ENCODE results near the gene RBMS3. TPM values are rescaled to one million over a fixed set of nuclear protein-coding genes. Genes with fewer than 3 reads are reported as not detected.

RBMS3 gene
- total RNA-seq, 1 experiment from 2014 or later = 0.42 TPM

GRCh38 chr3:29763115-29763514 lies 482.2 kb downstream of the RBMS3 start:
- ChIA-PET POLR2A (no interaction called here), RAD21 (ENCODE audit: low non-redundant PET in 1 of 2, low total read pairs in 2 of 2, uncharacterized antibody in 2 of 2, unreplicated experiment in 2 of 2) (no interaction called here), CTCF (no interaction called here)
- TF ChIP-seq CEBPB (IDR thresholded peaks at IDR 0.05; ENCODE audit: low read depth) (no peak), RAD21 (IDR thresholded peaks at IDR 0.05; ENCODE audit: low read depth) (no peak)
- H3K4me1 ChIP-seq (ENCODE audit: control insufficient read depth in 1 of 2, insufficient read depth in 2 of 2, low read length in 2 of 2) = no peaks in the 10 kb centered on the region
- no peaks in the 10 kb centered on the region for H3K9me3 ChIP-seq (ENCODE audit: control insufficient read depth in 1 of 2, insufficient read depth in 1 of 2, low read depth in 1 of 2, low read length in 2 of 2)
- no peaks in the 10 kb centered on the region for H3K27me3 ChIP-seq (ENCODE audit: insufficient read depth, low read length)
- H3K9me2 ChIP-seq (ENCODE audit: insufficient read depth) = no peaks in the 10 kb centered on the region
- no peak overlapping the region for H3K9ac ChIP-seq (ENCODE audit: low read length)
- H3K4me3 ChIP-seq (replicated peaks in 1 of 2; ENCODE audit: low read depth in 1 of 2, low read length in 2 of 2) = no peak overlapping the region
- H4K20me1 ChIP-seq (ENCODE audit: insufficient read depth) = no peaks in the 10 kb centered on the region
- H3K27ac ChIP-seq (ENCODE audit: low read depth, low read length) = no peak overlapping the region
- intact Hi-C loops (cut with micrococcal nuclease) = no loop called here
- no TSS peak for BruUV-seq (replicated peaks)
- no peak overlapping the region for H2AFZ ChIP-seq (ENCODE audit: low read depth, low read length, poor library complexity, severe bottlenecking)
- no peak for DNase-seq (ENCODE audit: low read depth, low spot score)
- H3K36me3 ChIP-seq (ENCODE audit: control insufficient read depth in 1 of 2, insufficient read depth in 2 of 2, low read length in 2 of 2) = no peaks in the 10 kb centered on the region
- no peak for ATAC-seq
- H3K79me2 ChIP-seq (ENCODE audit: insufficient read depth, low read length) = no peaks in the 10 kb centered on the region
- H3K4me2 ChIP-seq (ENCODE audit: low read length) = no peak overlapping the region

DNA sequence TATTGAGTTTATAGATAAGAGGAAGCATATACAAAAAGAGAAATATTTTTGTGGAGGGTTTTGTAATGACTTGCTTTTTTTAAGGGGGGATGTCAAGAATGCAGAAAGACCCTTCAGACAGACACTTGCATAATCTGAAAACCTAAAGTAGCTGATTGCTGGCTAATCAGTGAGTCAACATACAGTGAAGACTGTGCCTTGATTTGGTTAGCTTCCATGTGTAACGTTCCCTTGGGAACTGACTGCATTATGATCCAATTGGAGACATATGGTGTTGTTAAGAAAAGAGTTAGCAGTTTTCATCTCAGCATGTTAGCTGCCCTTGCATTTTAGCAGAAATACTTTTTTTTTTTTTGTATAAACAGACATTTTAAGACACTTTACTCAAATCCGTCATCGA lies 483.2 kb downstream of the RBMS3 start:
- POLR2A ChIA-PET = no interaction called here
- Histone ChIP-seq H3K4me2 (ENCODE audit: low read length) (no peak overlapping the region), H3K36me3 (ENCODE audit: control insufficient read depth in 1 of 2, insufficient read depth in 2 of 2, low read length in 2 of 2) (no peaks in the 10 kb centered on the region), H3K4me3 (replicated peaks in 1 of 2; ENCODE audit: low read depth in 1 of 2, low read length in 2 of 2) (no peak overlapping the region), H3K27me3 (ENCODE audit: insufficient read depth, low read length) (no peaks in the 10 kb centered on the region), H3K79me2 (ENCODE audit: insufficient read depth, low read length) (no peaks in the 10 kb centered on the region), H3K27ac (ENCODE audit: low read depth, low read length) (no peak overlapping the region), H2AFZ (ENCODE audit: low read depth, low read length, poor library complexity, severe bottlenecking) (no peak overlapping the region), H4K20me1 (ENCODE audit: insufficient read depth) (no peaks in the 10 kb centered on the region), H3K9me2 (ENCODE audit: insufficient read depth) (no peaks in the 10 kb centered on the region), H3K4me1 (ENCODE audit: control insufficient read depth in 1 of 2, insufficient read depth in 2 of 2, low read length in 2 of 2) (no peaks in the 10 kb centered on the region), H3K9ac (ENCODE audit: low read length) (no peak overlapping the region), H3K9me3 (ENCODE audit: control insufficient read depth in 1 of 2, insufficient read depth in 1 of 2, low read depth in 1 of 2, low read length in 2 of 2) (no peaks in the 10 kb centered on the region)
- RAD21 ChIA-PET (ENCODE audit: low non-redundant PET in 1 of 2, low total read pairs in 2 of 2, uncharacterized antibody in 2 of 2, unreplicated experiment in 2 of 2) = interaction anchor here (0.5 to 1.0 kb wide), 2 partner anchors 429 to 847 kb away, joined by 3 to 4 read pairs; no protein-coding TSS in a partner anchor
- TF ChIP-seq EGR1 (IDR thresholded peaks at IDR 0.05; ENCODE audit: low read depth) (no peak), RAD21 (IDR thresholded peaks at IDR 0.05; ENCODE audit: low read depth) (no peak), POLR2AphosphoS5 (IDR thresholded peaks at IDR 0.05; ENCODE audit: low read depth, low read length) (no peak)
- CTCF ChIA-PET = interaction anchor here (1.3 to 2.6 kb wide), 2 partner anchors 848 to 1096 kb away, joined by 3 to 7 read pairs; no protein-coding TSS in a partner anchor
- DNase-seq (ENCODE audit: low read depth, low spot score) (no peak), ATAC-seq (no peak)
- intact Hi-C loops (cut with micrococcal nuclease) = loop anchor here (2.0 kb wide), 2 partner anchors 847 to 1097 kb away; no protein-coding TSS in a partner anchor
- no TSS peak for BruUV-seq (replicated peaks)

All from HCT116 (cell line).